Measurements from ENCODE around the gene PPP3R1.

DNA sequence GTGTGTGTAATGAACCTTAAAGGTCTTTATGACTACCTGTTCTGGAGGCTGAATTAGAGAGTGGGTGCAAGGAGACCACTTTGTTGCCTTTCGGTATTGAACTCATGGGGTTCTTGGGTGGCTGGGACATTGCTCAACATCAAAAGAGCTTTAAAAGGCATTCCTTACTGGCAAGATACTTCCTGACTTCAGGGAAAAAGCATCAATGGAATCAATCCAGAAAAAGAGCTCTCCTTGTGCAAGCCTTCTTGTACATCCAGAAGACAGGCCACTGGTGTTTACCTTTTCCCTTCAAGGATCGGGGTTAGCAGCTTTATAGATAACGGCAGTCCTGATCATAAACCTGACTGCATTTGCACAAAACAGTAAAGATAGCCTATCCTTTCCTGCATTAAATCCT is 85.1 kb downstream of the PPP3R1 start:
- TF ChIP-seq GATA1 (IDR thresholded peaks at IDR 0.05; ENCODE audit: low read depth, low read length) (no peak), POLR2A (IDR thresholded peaks at IDR 0.05; ENCODE audit: low read length) (no peak)
